Mucosa of stomach (tissue), 1 donor: Measurements from ENCODE around the gene PTGR2.

Experiments
- H3K27me3 ChIP-seq: one replicate; pipeline ENCODE4 v1.7.0; 2013; ENCODE audit warnings: mild to moderate bottlenecking, low read length; ENCODE audit not compliant: control insufficient read depth, insufficient read depth
- H3K36me3 ChIP-seq: one replicate; pipeline ENCODE4 v1.7.0; 2013; ENCODE audit warnings: low read length; ENCODE audit not compliant: control insufficient read depth, insufficient read depth
- H3K4me1 ChIP-seq: one replicate; pipeline ENCODE4 v1.7.0; 2013; ENCODE audit warnings: mild to moderate bottlenecking, low read length; ENCODE audit not compliant: control insufficient read depth, insufficient read depth
- H3K4me3 ChIP-seq: one replicate; pipeline ENCODE4 v1.7.0; 2013; ENCODE audit warnings: low read length
- H3K9ac ChIP-seq: one replicate; pipeline ENCODE4 v1.7.0; 2013; ENCODE audit warnings: mild to moderate bottlenecking, low read length, moderate library complexity
- H3K9me3 ChIP-seq: one replicate; pipeline ENCODE4 v1.7.0; 2013; ENCODE audit warnings: mild to moderate bottlenecking, low read length, moderate library complexity; ENCODE audit not compliant: control insufficient read depth
- donor health status: Pancreatic carcinoma.

PTGR2 gene

GRCh38 chr14:73851567-73852382 is at the start of gene PTGR2:
TSS of gene PTGR2 (plus strand) at chr14:73851831. CDS start at chr14:73858863, 7,032 bp downstream.
- H3K27me3 ChIP-seq = no peaks in the 10 kb centered on the region
- H3K9ac ChIP-seq = peak within 1 kb of the TSS; percentile 67
- no peaks in the 10 kb centered on the region for H3K9me3 ChIP-seq
- peaks cover 13% of the 10 kb centered on the region for H3K4me1 ChIP-seq
- peak within 1 kb of the TSS; percentile 11 for H3K4me3 ChIP-seq
- H3K36me3 ChIP-seq = no peaks in the 10 kb centered on the region

DNA sequence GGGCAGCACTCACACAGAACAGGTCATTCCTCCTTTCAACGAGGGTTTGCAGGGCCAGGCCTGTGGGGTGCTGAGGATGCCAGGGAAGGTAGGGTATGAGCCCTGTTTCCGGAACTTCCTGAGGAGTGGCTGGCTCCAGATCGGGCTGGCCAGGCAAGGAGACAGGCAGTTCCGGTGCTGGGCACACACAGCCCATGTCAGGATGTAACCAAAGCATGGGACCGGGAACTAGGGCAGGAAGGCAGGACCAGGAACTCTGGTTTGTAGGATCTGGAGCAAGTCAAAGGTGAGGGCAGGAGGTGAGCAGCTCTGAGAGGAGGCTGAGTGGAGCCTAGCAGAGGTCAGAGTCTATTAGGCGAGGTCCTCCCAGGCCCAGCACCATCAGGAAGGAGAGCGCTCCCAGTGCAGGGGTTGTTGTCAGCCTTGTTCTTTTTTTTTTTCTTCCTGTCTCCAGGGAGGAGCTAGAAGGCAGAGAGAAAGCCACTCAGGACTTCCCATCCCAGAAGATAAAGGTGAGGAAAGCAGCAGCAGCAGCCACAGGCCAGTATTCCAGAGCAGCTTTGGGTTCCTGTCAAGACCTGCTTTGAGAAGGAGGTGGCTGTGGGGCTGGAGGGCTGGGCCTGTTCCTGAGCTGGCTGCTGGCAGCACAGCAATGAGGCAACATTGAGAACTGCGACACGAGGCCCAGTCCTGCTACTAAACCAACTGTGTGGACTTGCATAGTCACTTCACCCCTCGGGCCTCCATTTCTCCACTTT is 49.0 kb upstream of the PTGR2 start:
- Histone ChIP-seq H3K9me3 (no peaks in the 10 kb centered on the region), H3K4me3 (no peak overlapping the region), H3K9ac (peak overlapping the region; percentile 52), H3K36me3 (no peaks in the 10 kb centered on the region), H3K4me1 (peaks cover 18% of the 10 kb centered on the region), H3K27me3 (no peaks in the 10 kb centered on the region)

- no peak overlapping the region for H3K9ac ChIP-seq
- peaks cover 14% of the 10 kb centered on the region for H3K4me1 ChIP-seq
- no peaks in the 10 kb centered on the region for H3K9me3 ChIP-seq
- no peaks in the 10 kb centered on the region for H3K36me3 ChIP-seq
- no peak overlapping the region for H3K4me3 ChIP-seq
- H3K27me3 ChIP-seq = no peaks in the 10 kb centered on the region
These were observed 47.0 kb upstream of the PTGR2 start for GRCh38 chr14:73804636-73805035.

DNA sequence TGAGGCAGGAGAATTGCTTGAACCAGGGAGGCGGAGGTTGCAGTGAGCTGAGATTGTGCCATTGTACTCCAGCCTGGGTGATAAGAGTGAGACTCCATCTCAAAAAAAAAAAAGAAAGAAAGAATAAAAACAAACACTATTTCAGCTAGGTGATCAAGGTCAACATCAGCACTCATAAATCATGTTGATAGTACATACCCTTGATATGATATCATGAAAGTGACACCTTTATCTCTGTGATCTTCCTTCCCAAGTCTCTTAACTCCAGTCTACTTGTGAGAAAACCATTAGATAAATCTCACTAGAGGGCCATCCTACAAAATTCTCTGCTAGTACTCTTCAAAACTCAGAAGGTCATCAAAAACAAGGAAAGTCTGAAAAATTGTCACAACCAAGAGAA is 44.2 kb upstream of the PTGR2 start:
- Histone ChIP-seq H3K27me3 (no peaks in the 10 kb centered on the region), H3K4me3 (no peak overlapping the region), H3K4me1 (peaks cover 10% of the 10 kb centered on the region), H3K9ac (no peak overlapping the region), H3K36me3 (no peaks in the 10 kb centered on the region), H3K9me3 (no peaks in the 10 kb centered on the region)

DNA sequence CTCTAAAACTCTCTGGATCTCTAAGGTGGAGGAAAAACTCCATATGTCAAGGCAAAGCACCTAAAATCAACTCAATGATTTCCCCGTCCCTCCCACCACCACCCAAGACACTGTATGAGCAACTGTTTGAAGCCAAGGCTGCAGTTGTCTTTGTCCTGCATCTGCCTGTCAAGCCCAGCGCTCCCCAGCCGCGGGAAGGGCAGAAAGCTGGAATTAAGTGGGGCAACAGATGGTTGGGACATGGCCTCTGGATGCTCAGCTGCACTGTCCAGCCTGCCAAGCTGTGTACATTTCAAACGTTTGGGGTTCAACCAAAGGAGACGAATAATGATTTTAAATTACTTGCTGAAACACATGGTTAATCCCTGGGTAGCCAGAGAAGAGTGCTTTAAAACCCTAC is 42.2 kb upstream of the PTGR2 start:
- H3K9ac ChIP-seq = no peak overlapping the region
- H3K27me3 ChIP-seq = no peaks in the 10 kb centered on the region
- H3K4me3 ChIP-seq = no peak overlapping the region
- no peaks in the 10 kb centered on the region for H3K4me1 ChIP-seq
- H3K36me3 ChIP-seq = no peaks in the 10 kb centered on the region
- no peaks in the 10 kb centered on the region for H3K9me3 ChIP-seq

DNA sequence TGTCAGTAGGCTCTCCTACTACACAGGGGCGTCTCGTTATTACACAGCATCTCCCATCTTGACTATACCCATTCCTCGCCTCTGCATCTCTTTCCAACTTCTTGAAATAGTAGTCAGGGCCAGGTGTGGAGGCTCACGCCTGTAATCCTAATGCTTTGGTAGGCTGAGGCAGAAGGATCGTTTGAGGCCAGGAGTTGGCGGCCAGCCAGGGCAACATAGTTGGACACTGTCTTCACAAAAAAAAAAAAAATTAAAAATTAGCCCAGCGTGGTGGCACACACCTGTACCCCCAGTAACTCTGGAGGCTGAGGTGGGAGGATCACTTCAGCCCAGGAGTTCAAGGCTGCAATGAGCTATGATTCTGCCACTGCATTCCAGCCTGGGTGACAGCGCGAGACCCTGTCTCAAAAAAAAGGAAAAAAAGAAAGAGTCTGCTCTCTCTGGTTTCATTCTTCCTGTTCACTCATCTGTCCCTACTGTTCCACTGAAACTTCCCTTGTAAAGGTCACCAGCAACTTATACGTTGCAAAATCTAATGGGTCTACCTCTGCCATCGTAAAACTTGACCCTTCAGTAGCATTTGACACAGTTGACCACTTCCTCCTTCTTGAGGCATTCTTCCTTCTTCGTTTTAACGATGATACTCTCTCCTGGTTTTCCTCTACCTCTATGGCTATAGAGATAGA is 41.0 kb upstream of the PTGR2 start:
- no peaks in the 10 kb centered on the region for H3K9me3 ChIP-seq
- no peaks in the 10 kb centered on the region for H3K36me3 ChIP-seq
- no peaks in the 10 kb centered on the region for H3K27me3 ChIP-seq
- no peak overlapping the region for H3K4me3 ChIP-seq
- no peak overlapping the region for H3K9ac ChIP-seq
- no peaks in the 10 kb centered on the region for H3K4me1 ChIP-seq

DNA sequence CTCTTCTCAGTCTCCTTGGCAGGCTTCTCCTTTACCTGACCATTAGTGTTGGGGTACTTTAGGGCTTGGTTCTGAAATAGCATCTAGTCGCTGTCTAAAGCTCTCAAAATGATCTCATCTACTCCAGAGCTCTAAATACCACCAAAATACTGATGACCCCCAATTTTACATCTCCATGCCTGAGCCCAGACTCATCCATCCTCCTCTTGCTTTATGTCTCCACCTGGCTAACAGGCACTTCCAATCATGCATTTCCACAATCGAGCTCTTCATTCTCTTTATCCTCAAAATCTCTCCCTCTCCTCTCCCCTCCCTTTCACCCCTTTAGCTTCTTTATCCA is 40.5 kb upstream of the PTGR2 start:
- H3K4me3 ChIP-seq = no peak overlapping the region
- H3K9me3 ChIP-seq = no peaks in the 10 kb centered on the region
- H3K9ac ChIP-seq = no peak overlapping the region
- no peaks in the 10 kb centered on the region for H3K36me3 ChIP-seq
- H3K27me3 ChIP-seq = no peaks in the 10 kb centered on the region
- no peaks in the 10 kb centered on the region for H3K4me1 ChIP-seq

GRCh38 chr14:73814153-73814552 is 37.5 kb upstream of the PTGR2 start:
- H3K4me1 ChIP-seq = no peaks in the 10 kb centered on the region
- no peak overlapping the region for H3K4me3 ChIP-seq
- no peaks in the 10 kb centered on the region for H3K9me3 ChIP-seq
- no peaks in the 10 kb centered on the region for H3K36me3 ChIP-seq
- no peak overlapping the region for H3K9ac ChIP-seq
- H3K27me3 ChIP-seq = no peaks in the 10 kb centered on the region

DNA sequence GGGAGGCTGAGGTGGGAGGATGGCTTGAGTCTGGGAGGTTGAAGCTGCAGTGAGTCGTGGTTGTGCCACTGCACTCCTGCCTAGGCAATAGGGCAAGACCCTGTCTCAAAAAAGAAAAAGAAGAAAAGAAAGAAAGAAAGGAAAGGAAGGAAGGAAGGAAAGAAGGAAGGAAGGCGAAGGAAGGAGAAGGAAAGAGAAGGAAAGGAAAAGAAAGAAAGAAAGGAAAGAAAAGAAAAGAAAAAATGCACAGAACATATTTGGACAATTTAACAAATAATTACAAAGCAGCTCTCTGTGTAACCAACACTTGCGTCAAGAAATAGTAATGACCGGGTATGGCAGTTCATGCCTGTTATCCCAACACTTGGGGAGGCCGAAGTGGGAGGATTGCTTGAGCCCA is 35.8 kb upstream of the PTGR2 start:
- Histone ChIP-seq H3K4me1 (no peaks in the 10 kb centered on the region), H3K4me3 (no peak overlapping the region), H3K36me3 (no peaks in the 10 kb centered on the region), H3K9me3 (no peaks in the 10 kb centered on the region), H3K9ac (no peak overlapping the region), H3K27me3 (no peaks in the 10 kb centered on the region)

GRCh38 chr14:73816393-73816816 is 35.2 kb upstream of the PTGR2 start:
- Histone ChIP-seq H3K27me3 (no peaks in the 10 kb centered on the region), H3K4me1 (no peaks in the 10 kb centered on the region), H3K4me3 (no peak overlapping the region), H3K9ac (no peak overlapping the region), H3K36me3 (no peaks in the 10 kb centered on the region), H3K9me3 (no peaks in the 10 kb centered on the region)

DNA sequence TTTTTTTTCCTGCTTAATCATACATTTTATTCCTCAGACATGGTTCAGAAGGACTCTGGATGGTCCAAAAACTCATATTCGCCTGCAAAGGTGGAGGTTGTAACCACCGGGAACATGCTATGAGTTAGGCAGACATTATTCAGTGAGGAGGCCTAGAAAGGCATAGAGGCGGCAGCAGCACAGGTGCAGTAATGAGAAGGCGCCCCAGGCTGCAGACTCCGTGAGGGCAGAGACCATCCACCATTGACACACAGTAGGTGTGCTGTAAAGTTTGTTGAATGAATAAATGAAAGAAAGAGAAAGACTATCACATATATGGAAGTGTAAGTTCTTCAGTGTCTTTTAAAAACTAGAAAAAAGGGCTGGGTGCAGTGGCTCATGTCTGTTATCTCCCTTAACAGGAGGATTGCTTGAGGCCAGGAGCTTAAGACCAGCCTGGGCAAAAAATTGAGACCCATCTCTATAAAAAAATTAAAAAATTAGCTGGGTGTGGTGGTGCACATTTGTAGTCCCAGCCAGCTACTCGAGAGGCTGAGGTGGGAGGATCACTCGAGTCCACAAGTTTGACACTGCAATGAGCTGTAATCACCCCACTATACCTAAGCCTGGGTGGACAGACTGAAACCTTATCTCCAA is 34.5 kb upstream of the PTGR2 start:
- H3K9ac ChIP-seq = no peak overlapping the region
- H3K4me3 ChIP-seq = no peak overlapping the region
- H3K36me3 ChIP-seq = no peaks in the 10 kb centered on the region
- no peaks in the 10 kb centered on the region for H3K27me3 ChIP-seq
- H3K9me3 ChIP-seq = no peaks in the 10 kb centered on the region
- H3K4me1 ChIP-seq = no peaks in the 10 kb centered on the region

- Histone ChIP-seq H3K9me3 (no peaks in the 10 kb centered on the region), H3K27me3 (no peaks in the 10 kb centered on the region), H3K36me3 (no peaks in the 10 kb centered on the region), H3K4me3 (no peak overlapping the region), H3K9ac (no peak overlapping the region), H3K4me1 (no peaks in the 10 kb centered on the region)
These were observed 32.8 kb upstream of the PTGR2 start for GRCh38 chr14:73818821-73819220.
